Psoas muscle (tissue), 8 donors: Measurements from ENCODE around the gene NEAT1. TPM values are rescaled to one million over a fixed set of nuclear protein-coding genes. Genes with fewer than 3 reads are reported as not detected.

ENCODE experiments used
- ATAC-seq, 4 donors: fragments of 200-7000 bp; cut with Tn5 transposase; one replicate each; pipeline ENCODE4 v1.9.1; 2020; ENCODE audit warnings: moderate library complexity in 3 of 4, mild to moderate bottlenecking in 2 of 4
- DNase-seq, 2 donors: peaks; one replicate each; pipeline ENCODE4 v3.0.0-alpha.2; 2020
- H3K27ac ChIP-seq: fragments of 200-600 bp; one replicate; pipeline ENCODE4 v1.8.0; 2022
- H3K27me3 ChIP-seq, 3 donors: fragments of 200-600 bp in 1 of 3; one replicate each; pipeline versions ENCODE4 v1.6.1 to v1.8.0; 2013 to 2022; ENCODE audit warnings: low read length in 2 of 3, mild to moderate bottlenecking in 2 of 3, moderate library complexity in 1 of 3; ENCODE audit not compliant: insufficient read depth in 3 of 3
- H3K36me3 ChIP-seq, 2 donors: fragments of 200-600 bp in 1 of 2; one replicate each; pipeline versions ENCODE4 v1.6.1 to v1.8.0; 2013 to 2022; ENCODE audit warnings: low read depth in 1 of 2, mild to moderate bottlenecking in 1 of 2, moderate library complexity in 1 of 2; ENCODE audit not compliant: insufficient read depth in 1 of 2
- H3K4me1 ChIP-seq: fragments of 200-600 bp; one replicate; pipeline ENCODE4 v1.8.0; 2022
- H3K4me3 ChIP-seq: fragments of 200-600 bp; one replicate; pipeline ENCODE4 v1.8.0; 2022; ENCODE audit warnings: mild to moderate bottlenecking
- H3K9me3 ChIP-seq: fragments of 200-600 bp; one replicate; pipeline ENCODE4 v1.8.0; 2022
- WGBS, 3 donors: extraction: QIAGEN DNeasy Blood & Tissue Kit; methylation state at CpG; one replicate each; pipeline versions ENCODE4 v1.1.6 to v1.1.7; 2013; 5-methylcytosine and 5-hydroxymethylcytosine counted together
- intact Hi-C, 2 donors: fragments of 100-400 bp; cut with DNase I; formaldehyde crosslinking; loops; one replicate each; pipeline versions ENCODE4 v1.11.0 to v1.14.2; 2022
- polyA plus RNA-seq, 3 donors: library from polyadenylated mRNA; stranded (reverse); fragments of 200-250 nt; gene quantifications; one replicate each; pipeline ENCODE4 v1.2.3, GENCODE V29; 2013
- total RNA-seq, 4 donors: library from RNA; stranded (reverse); fragmentation: NEBNext Ultra II Directional in 2 of 4; extraction: Animal tissue kit (Norgen Biotek cat#: 25700) in 2 of 4; gene quantifications; one replicate each; pipeline versions ENCODE4 v1.2.1 to v1.2.4, GENCODE V29; 2021 to 2023
- TF ChIP-seq, protein P1 (sequence below): fragments of 200-600 bp; IDR thresholded peaks from one replicate; pipeline ENCODE4 v1.8.0; 2022; ENCODE audit warnings: antibody characterized with exemption
- donor health status: healthy with polysubstance abuse.
- donor health status: DM: no; HTN: no; CAD: no; lungs with moderate emphysema.
- donor health status: Bipolar disorder and iron deficiency.
- donor health status: healthy.
- donor health status: DM: yes; HTN: yes; CAD: no.
- donor health status: DM: no; HTN: no; CAD: no.
- donor health status: DM: no; HTN: no; CAD: no.
- donor health status: DM: yes; HTN: yes; CAD: no.

Gene NEAT1
- total and polyA plus RNA-seq, 7 donors = 474 to 1,759 (median 716) TPM

DNA sequence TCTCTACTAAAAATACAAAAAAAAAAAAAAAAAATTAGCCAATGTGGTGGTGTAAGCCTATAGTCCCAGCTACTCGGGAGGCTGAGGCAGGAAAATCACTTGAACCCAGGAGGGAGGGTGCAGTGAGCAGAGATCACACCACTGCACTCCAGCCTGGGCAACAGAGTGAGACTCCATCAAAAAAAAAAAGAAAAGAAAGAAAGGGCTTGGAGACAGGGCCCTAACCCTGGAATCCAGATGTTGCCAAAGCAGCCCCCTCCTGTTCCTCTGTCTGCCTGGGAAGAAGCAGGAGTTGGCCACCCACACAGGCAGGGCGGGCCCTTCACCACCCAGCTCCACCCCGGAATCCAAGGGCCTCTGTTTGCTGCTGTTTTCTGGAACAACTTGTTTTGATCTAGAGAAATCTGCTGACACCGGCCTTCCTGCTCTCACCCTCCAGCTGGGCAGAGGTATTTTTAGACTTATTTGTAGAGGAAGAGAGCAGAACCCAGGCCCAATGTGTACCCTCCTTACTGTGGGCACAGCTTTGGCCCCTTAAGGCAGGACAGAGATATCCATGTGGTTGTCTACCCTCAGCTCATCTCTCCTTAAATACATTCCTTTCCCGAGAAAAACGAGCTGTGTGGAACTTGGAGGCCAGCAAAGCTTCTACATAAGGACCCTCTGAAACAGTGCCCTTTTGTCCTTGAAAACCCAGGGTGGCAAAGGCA is 2.7 kb upstream of the NEAT1 start:
- Histone ChIP-seq H3K27me3 (no peaks in the 10 kb centered on the region), H3K4me1 (peaks cover 46% of the 10 kb centered on the region), H3K4me3 (peak overlapping the region; percentile 86), H3K27ac (peak overlapping the region; percentile 100), H3K36me3 (peaks cover 0 to 18% of the 10 kb centered on the region in 2 donors), H3K9me3 (no peaks in the 10 kb centered on the region)
- TF ChIP-seq, protein P1, sequence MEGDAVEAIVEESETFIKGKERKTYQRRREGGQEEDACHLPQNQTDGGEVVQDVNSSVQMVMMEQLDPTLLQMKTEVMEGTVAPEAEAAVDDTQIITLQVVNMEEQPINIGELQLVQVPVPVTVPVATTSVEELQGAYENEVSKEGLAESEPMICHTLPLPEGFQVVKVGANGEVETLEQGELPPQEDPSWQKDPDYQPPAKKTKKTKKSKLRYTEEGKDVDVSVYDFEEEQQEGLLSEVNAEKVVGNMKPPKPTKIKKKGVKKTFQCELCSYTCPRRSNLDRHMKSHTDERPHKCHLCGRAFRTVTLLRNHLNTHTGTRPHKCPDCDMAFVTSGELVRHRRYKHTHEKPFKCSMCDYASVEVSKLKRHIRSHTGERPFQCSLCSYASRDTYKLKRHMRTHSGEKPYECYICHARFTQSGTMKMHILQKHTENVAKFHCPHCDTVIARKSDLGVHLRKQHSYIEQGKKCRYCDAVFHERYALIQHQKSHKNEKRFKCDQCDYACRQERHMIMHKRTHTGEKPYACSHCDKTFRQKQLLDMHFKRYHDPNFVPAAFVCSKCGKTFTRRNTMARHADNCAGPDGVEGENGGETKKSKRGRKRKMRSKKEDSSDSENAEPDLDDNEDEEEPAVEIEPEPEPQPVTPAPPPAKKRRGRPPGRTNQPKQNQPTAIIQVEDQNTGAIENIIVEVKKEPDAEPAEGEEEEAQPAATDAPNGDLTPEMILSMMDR = no peak
- 0% methylated on average over 6 of the region's 6 CpGs for WGBS, 3 donors
- peak; percentile 20 to 35 (median 24) for ATAC-seq
- DNase-seq = peak; percentile 92 to 96
- intact Hi-C loops = loop anchor here (2.0 to 5.0 kb wide), 2 partner anchors 37 to 52 kb away; partner anchors contain the start of gene SLC25A45 (in 1 of the 2)

DNA sequence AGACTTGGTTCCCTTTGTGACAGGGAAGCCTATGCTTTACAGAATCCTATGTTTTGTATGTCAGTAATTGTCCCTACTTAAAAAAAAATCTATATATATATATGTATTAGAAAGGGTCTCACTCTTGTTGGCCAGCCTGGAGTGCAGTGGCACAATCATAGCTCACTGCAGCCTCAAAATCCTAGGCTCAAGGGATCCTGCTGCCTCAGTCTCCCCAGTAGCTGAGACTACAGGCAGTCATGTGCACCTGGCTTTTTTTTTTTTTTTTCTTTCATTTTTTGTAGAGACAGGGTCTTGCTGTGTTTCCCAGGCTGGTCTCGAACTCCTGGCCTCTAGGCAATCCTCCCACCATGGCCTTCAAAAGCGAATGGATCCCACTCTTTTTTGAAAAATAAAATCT is 2.1 kb upstream of the NEAT1 start:
- Histone ChIP-seq H3K9me3 (no peaks in the 10 kb centered on the region), H3K27me3 (no peaks in the 10 kb centered on the region), H3K4me3 (peak overlapping the region; percentile 86), H3K4me1 (peaks cover 41% of the 10 kb centered on the region), H3K27ac (peak overlapping the region; percentile 100), H3K36me3 (peaks cover 0 to 24% of the 10 kb centered on the region in 2 donors)
- no peak for DNase-seq
- no peak for ATAC-seq
- TF ChIP-seq, protein P1 = no peak
- intact Hi-C loops = no loop called here
- WGBS, 3 donors = 49 to 87% (median 56%) methylated on average over 2 of the region's 2 CpGs

DNA sequence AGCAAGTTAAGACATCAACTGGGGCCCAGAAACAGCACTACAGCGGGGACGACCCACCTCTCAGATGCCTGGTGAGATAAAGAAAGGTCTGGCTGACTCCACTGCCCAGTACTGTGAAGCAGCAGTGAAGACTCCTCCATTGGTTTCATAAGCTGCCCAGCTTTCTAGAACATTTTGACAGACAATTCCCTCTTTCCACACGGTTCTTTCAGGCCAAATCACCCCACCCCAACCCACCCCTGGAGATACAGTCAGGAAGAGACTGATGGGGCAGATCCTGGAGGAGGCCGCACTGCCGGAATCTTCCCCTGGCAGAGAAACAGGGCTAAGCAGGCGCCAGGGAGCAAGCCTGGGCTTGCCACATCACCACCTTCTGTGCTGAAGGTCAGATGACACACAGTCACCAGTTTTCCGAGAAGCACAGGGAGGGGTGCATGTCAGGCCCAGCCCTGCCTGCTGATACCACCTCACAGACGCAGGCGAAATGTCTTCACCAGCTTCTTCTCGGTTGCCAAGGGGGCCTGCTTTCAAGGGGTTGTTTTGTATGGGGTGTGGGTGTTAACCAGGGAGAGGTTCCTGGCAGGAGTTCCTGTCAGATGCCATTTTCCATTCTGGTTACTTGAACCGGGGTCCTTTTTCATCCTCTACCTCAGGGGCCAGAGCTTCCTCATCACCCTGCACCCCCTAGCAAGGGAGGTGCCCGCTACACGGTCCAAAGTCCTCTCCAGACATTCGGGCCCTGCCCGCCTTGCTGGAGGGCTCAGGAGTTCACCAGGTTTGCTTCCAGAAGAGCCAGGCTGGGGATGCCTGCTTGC is 1.4 kb upstream of the NEAT1 start:
- peak overlapping the region; percentile 86 for H3K4me3 ChIP-seq
- peaks cover 35% of the 10 kb centered on the region for H3K4me1 ChIP-seq
- H3K27me3 ChIP-seq = no peaks in the 10 kb centered on the region
- TF ChIP-seq, protein P1 = no peak
- DNase-seq (peak; percentile 95 to 98), ATAC-seq (peak; percentile 33 to 51 (median 44))
- WGBS, 3 donors = 2 to 4% (median 3%) methylated on average over 15 of the region's 15 CpGs
- H3K36me3 ChIP-seq = peaks cover 0 to 31% of the 10 kb centered on the region in 2 donors
- intact Hi-C loops = loop anchor here in 1 of 2 donors (1.0 kb wide), 1 partner anchor 77 kb away; no protein-coding TSS in a partner anchor
- no peaks in the 10 kb centered on the region for H3K9me3 ChIP-seq
- H3K27ac ChIP-seq = peak overlapping the region; percentile 100

DNA sequence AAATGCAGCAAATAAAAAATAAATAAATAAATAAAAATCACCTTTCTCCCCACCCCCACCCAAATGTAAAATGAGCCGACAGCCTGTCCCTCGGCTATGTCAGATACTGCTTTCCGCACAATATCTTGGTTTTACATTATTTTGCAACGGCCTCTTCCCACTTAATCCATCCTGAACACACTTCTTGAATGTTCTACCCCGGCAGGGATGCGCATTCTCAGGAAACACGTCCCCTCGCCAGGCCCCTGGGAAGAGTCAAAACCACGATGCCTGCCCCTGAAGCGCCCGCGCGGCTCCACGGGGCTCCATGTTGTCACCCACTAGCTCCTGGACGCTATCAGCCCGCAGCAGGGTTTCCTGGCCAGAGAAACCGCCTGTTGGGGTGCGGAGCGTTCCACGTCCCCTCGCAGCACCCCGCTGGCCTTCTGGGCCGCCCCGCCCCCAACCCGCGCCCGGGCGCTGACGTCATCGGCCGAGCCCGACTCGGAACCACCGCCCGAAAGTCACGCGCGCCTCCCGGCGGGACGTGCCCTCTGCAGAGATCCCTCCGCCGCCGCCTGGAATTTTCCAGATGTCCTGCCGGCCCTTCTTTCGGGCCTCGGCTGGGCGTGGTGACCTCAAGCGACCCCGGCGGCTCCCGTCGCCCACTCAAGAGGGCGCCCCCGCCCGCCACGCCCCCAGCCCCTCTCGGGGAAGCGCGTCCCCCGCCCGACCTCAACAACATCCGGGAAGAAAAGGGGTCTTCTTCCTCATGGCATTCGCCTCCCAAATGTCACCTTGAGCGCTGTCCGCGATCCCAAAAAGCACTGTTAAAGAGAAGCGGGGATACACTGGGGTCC is 585 bp upstream of the NEAT1 start:
- Histone ChIP-seq H3K27me3 (no peaks in the 10 kb centered on the region), H3K36me3 (peaks cover 0 to 39% of the 10 kb centered on the region in 2 donors), H3K4me1 (peaks cover 28% of the 10 kb centered on the region), H3K27ac (peak overlapping the region; percentile 100), H3K4me3 (peak overlapping the region; percentile 86), H3K9me3 (no peaks in the 10 kb centered on the region)
- WGBS, 3 donors = 0 to 1% (median 0%) methylated on average over 47 to 68 of the region's 68 CpGs
- ATAC-seq (peak; percentile 35 to 39 (median 36)), DNase-seq (peak; percentile 99 to 100)
- intact Hi-C loops = loop anchor here (1.0 to 2.0 kb wide), 2 partner anchors 76 to 77 kb away; partner anchors contain the start of gene MALAT1 (in 1 of the 2)
- TF ChIP-seq, protein P1 = no peak
